ENCODE data around the gene THSD8. TPM values are rescaled to one million over a fixed set of nuclear protein-coding genes. Genes with fewer than 3 reads are reported as not detected.

THSD8 gene
- total RNA-seq, 1 experiment from 2014 or later: 14.5 TPM

DNA sequence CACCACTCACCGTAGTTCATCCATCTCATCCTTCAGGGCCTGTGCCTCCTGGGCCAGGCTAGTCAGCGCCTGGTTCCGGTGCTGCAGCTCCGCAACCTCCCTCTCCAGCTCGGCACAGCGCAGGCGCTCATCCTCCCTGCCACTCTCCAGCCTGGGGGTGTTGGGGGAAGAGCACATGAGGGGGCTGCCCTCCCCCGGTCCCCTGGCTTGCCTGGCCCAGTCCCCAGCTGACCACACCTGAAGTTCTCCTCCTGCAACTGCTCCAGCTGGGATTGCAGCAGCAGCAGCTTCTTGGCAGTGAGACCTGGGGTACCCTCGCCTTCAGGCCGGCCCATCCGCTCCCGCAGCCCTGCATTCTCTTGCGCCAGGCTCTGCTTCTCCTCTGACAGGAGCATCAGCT is 30.9 kb upstream of the THSD8 start:
- intact Hi-C loops (cut with micrococcal nuclease): no loop called here
- POLR2A ChIA-PET: no interaction called here

GRCh38 chr19:12772323-12772722 is 29.5 kb upstream of the THSD8 start:
- DNase-seq (ENCODE audit: unreplicated experiment): no peak
- ChIA-PET POLR2A (interaction anchor here (0.6 to 10.1 kb wide), 2 partner anchors 22 to 27 kb away, joined by 3 to 410 read pairs; partner anchors contain the start of gene JUNB), CTCF (interaction anchor here (2.0 to 8.4 kb wide), 4 partner anchors 11 to 76 kb away, joined by 9 to 278 read pairs (median 27); partner anchors contain the start of gene JUNB)
- Mint-ChIP-seq H3K4me1 (ENCODE audit: insufficient read depth, unreplicated experiment) (peaks cover 7% of the 10 kb centered on the region), H3K27ac (ENCODE audit: low read depth, unreplicated experiment) (no peak overlapping the region), H3K27me3 (ENCODE audit: insufficient read depth, unreplicated experiment) (no peaks in the 10 kb centered on the region), H3K9me3 (ENCODE audit: unreplicated experiment) (no peaks in the 10 kb centered on the region), H3K4me3 (ENCODE audit: unreplicated experiment) (no peak overlapping the region), H3K36me3 (ENCODE audit: insufficient read depth, unreplicated experiment) (peaks cover 20% of the 10 kb centered on the region)
- intact Hi-C loops (cut with micrococcal nuclease): no loop called here
- TF ChIP-seq CTCF (IDR thresholded peaks at IDR 0.05; ENCODE audit: unreplicated experiment): no peak
- no TSS peak for BruUV-seq (replicated peaks)

More for the DNA sequence above, 30.9 kb upstream of the THSD8 start:
- no peak for DNase-seq (ENCODE audit: unreplicated experiment)
- peaks cover 12% of the 10 kb centered on the region for H3K4me1 Mint-ChIP-seq (ENCODE audit: insufficient read depth, unreplicated experiment)
- no peaks in the 10 kb centered on the region for H3K27me3 Mint-ChIP-seq (ENCODE audit: insufficient read depth, unreplicated experiment)
- CTCF ChIA-PET: interaction anchor here (0.7 to 2.7 kb wide), 4 partner anchors 10 to 77 kb away, joined by 3 to 9 read pairs (median 6); partner anchors contain the start of gene JUNB
- H3K36me3 Mint-ChIP-seq (ENCODE audit: insufficient read depth, unreplicated experiment): peaks cover 27% of the 10 kb centered on the region
- no peak overlapping the region for H3K4me3 Mint-ChIP-seq (ENCODE audit: unreplicated experiment)
- no TSS peak for BruUV-seq (replicated peaks)
- TF ChIP-seq CTCF (IDR thresholded peaks at IDR 0.05; ENCODE audit: unreplicated experiment): no peak
- no peaks in the 10 kb centered on the region for H3K9me3 Mint-ChIP-seq (ENCODE audit: unreplicated experiment)
- H3K27ac Mint-ChIP-seq (ENCODE audit: low read depth, unreplicated experiment): no peak overlapping the region

DNA sequence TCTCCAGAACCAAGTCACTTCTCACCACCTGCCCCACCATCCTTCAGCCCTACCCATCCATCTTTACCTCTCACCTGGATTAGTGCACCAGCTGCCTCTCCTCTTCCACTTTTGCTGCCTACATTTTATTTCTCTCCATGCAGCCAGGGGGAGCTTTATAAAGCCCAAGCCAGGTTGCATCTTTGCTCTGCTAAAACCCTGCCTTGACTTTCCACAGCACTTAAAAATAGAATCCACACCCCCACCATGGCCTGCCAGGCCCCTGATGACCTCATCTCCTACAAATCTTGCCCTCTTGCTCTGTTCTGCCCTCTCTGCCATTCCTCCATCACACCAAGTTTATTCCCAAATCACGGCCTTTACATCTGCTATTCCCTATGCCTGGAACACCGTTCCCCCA is 28.3 kb upstream of the THSD8 start:
- TF ChIP-seq CTCF (IDR thresholded peaks at IDR 0.05; ENCODE audit: unreplicated experiment): peak; percentile 33
- BruUV-seq (replicated peaks): no TSS peak
- no peaks in the 10 kb centered on the region for H3K9me3 Mint-ChIP-seq (ENCODE audit: unreplicated experiment)
- ChIA-PET POLR2A (interaction anchor here (0.6 to 10.1 kb wide), 8 partner anchors 12 to 118 kb away, joined by 3 to 410 read pairs (median 6); partner anchors contain the start of genes GCDH, JUNB, PRDX2 and THSD8), CTCF (interaction anchor here (0.8 to 8.4 kb wide), 8 partner anchors 9 to 75 kb away, joined by 3 to 278 read pairs (median 8); partner anchors contain the start of gene JUNB)
- H3K4me1 Mint-ChIP-seq (ENCODE audit: insufficient read depth, unreplicated experiment): peaks cover 12% of the 10 kb centered on the region
- no peak overlapping the region for H3K27ac Mint-ChIP-seq (ENCODE audit: low read depth, unreplicated experiment)
- H3K27me3 Mint-ChIP-seq (ENCODE audit: insufficient read depth, unreplicated experiment): no peaks in the 10 kb centered on the region
- DNase-seq (ENCODE audit: unreplicated experiment): peak; percentile 55
- H3K36me3 Mint-ChIP-seq (ENCODE audit: insufficient read depth, unreplicated experiment): peaks cover 11% of the 10 kb centered on the region
- intact Hi-C loops (cut with micrococcal nuclease): no loop called here
- H3K4me3 Mint-ChIP-seq (ENCODE audit: unreplicated experiment): no peak overlapping the region

DNA sequence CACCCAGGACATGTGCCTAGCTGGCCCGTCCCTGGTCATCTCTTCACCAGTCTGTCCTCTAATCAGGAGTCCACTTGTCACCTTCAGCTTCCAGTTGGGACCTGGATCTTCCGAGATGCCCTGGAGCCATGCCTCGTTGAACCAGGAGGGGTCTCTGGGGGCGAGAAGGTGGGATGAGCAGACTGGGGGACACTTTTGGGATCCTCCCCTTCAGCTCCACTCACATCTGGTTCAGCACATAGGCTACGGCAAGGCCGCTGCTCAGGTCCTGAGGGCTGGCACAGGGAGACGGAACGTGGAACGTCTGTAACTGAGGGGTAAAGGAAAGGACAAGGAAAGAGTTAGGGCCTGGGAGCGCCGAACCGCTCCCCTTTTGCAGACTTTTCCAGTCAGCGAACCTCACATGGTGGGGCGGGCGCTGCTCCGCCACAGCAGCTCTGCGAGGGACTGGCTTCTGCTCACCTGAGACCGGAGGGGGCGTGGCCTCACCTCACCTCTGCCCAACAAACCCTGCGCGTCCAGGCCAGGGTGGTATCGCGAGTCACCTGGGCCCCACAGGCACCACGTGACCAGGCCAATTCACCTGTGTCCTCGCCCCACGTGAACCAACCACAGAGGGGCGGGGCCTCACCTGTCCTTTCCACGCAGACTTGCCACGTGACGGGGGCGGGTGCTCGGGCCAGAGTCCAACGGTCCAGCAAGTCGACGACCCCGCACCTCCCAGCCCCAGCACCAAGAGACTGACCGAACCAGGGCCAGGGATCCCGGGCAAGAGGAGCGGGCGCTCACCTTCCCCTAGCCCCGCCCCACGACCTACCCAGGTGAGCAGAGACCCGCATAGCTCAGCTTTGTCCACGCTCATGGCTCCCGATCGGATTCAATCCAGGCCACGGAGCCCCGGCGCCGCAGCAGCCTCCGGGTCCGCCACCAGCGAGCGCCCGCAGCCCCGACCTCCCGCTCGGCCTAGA is 27.0 kb upstream of the THSD8 start, which contains the start of gene HOOK2:
TSS of gene HOOK2 (minus strand) at position 965 of the 968 bp plus-strand sequence. CDS start at position 862, 103 bp downstream.
- Mint-ChIP-seq H3K27ac (ENCODE audit: low read depth, unreplicated experiment) (peak within 1 kb of the TSS; percentile 46), H3K4me3 (ENCODE audit: unreplicated experiment) (peak within 1 kb of the TSS; percentile 74), H3K9me3 (ENCODE audit: unreplicated experiment) (no peaks in the 10 kb centered on the region), H3K4me1 (ENCODE audit: insufficient read depth, unreplicated experiment) (peaks cover 13% of the 10 kb centered on the region), H3K36me3 (ENCODE audit: insufficient read depth, unreplicated experiment) (peaks cover 7% of the 10 kb centered on the region), H3K27me3 (ENCODE audit: insufficient read depth, unreplicated experiment) (no peaks in the 10 kb centered on the region)
- ChIA-PET POLR2A (interaction anchor here (0.6 to 10.1 kb wide), 12 partner anchors 9 to 163 kb away, joined by 3 to 410 read pairs (median 6); partner anchors contain the start of genes DNASE2, GCDH, JUNB and PRDX2), CTCF (interaction anchor here (0.6 to 8.4 kb wide), 9 partner anchors 9 to 151 kb away, joined by 3 to 278 read pairs (median 4); partner anchors contain the start of gene JUNB)
- peak; percentile 84 for DNase-seq (ENCODE audit: unreplicated experiment)
- no TSS peak for BruUV-seq (replicated peaks)
- intact Hi-C loops (cut with micrococcal nuclease): loop anchor here (5.0 kb wide), 1 partner anchor 72 kb away; no protein-coding TSS in a partner anchor
- no peak for TF ChIP-seq CTCF (IDR thresholded peaks at IDR 0.05; ENCODE audit: unreplicated experiment)
